ENCODE results near the gene IL23A.

Gene IL23A

GRCh38 chr12:56361487-56362129 lies 22.9 kb downstream of the IL23A start:
- no peak for DNase-seq (ENCODE audit: low read depth in 1 of 2, low spot score in 1 of 2)

- DNase-seq (ENCODE audit: low read depth in 1 of 2, low spot score in 1 of 2), result no peak
Observed at GRCh38 chr12:56362130-56363059, 23.7 kb downstream of the IL23A start, which contains the start of gene APOF. Gene APOF, minus strand, starts transcription at chr12:56362857. Its CDS starts 112 bp downstream, at chr12:56362745.

- no peak for DNase-seq (ENCODE audit: low read depth in 1 of 2, low spot score in 1 of 2)
Observed at GRCh38 chr12:56366948-56367347, 28.3 kb downstream of the IL23A start.

- no peak for DNase-seq (ENCODE audit: low read depth in 1 of 2, low spot score in 1 of 2)
Observed at GRCh38 chr12:56373515-56373914, 34.8 kb downstream of the IL23A start.

- DNase-seq (ENCODE audit: low read depth in 1 of 2, low spot score in 1 of 2), result no peak
Observed at GRCh38 chr12:56374726-56375597, 36.3 kb downstream of the IL23A start.

GRCh38 chr12:56375598-56376434 lies 37.1 kb downstream of the IL23A start:
- no peak for DNase-seq (ENCODE audit: low read depth in 1 of 2, low spot score in 1 of 2)

GRCh38 chr12:56377310-56377988 lies 38.8 kb downstream of the IL23A start:
- no peak for DNase-seq (ENCODE audit: low read depth in 1 of 2, low spot score in 1 of 2)

GRCh38 chr12:56377989-56378316 lies 39.3 kb downstream of the IL23A start:
- DNase-seq (ENCODE audit: low read depth in 1 of 2, low spot score in 1 of 2), result no peak

GRCh38 chr12:56382611-56383010 lies 43.9 kb downstream of the IL23A start:
- no peak for DNase-seq (ENCODE audit: low read depth in 1 of 2, low spot score in 1 of 2)

- DNase-seq (ENCODE audit: low read depth in 1 of 2, low spot score in 1 of 2), result no peak
Observed at GRCh38 chr12:56385873-56386272, 47.2 kb downstream of the IL23A start.

GRCh38 chr12:56387152-56387736 lies 48.6 kb downstream of the IL23A start:
- DNase-seq (ENCODE audit: low read depth in 1 of 2, low spot score in 1 of 2), result no peak

GRCh38 chr12:56389412-56389811 lies 50.7 kb downstream of the IL23A start:
- no peak for DNase-seq (ENCODE audit: low read depth in 1 of 2, low spot score in 1 of 2)

Data from activated T-helper 1 cell treated with anti-CD3 and anti-CD28 coated beads, Interleukin-2, amount 50 U/mL, for 16 hours (primary cell).